ENCODE measurements around the gene CCDC170.
"Not testable (repeated sequence)": the region's sequence is repeated elsewhere in the genome, so short reads cannot be mapped to it uniquely, and the experiment has no call there.

The CCDC170 gene

GRCh38 chr6:151493804-151494234 is at the start of gene CCDC170:
CCDC170 (plus strand) TSS chr6:151494017; CDS start chr6:151494129, 112 bp downstream.
- no peak for DNase-seq (ENCODE audit: low read depth)

- no peak for DNase-seq (ENCODE audit: low read depth)
Measured at GRCh38 chr6:151445482-151445881, 48.3 kb upstream of the CCDC170 start.

- DNase-seq (ENCODE audit: low read depth), result no peak
Measured at GRCh38 chr6:151447237-151447636, 46.6 kb upstream of the CCDC170 start.

GRCh38 chr6:151448623-151449022 is 45.2 kb upstream of the CCDC170 start:
- no peak for DNase-seq (ENCODE audit: low read depth)

- DNase-seq (ENCODE audit: low read depth), result not testable (repeated sequence)
Measured at GRCh38 chr6:151450928-151451327, 42.9 kb upstream of the CCDC170 start.

- DNase-seq (ENCODE audit: low read depth), result no peak
Measured at GRCh38 chr6:151451417-151451949, 42.3 kb upstream of the CCDC170 start.

- peak; percentile 98 for DNase-seq (ENCODE audit: low read depth)
Measured at GRCh38 chr6:151451950-151452749, 41.7 kb upstream of the CCDC170 start, which contains the start of gene RMND1. RMND1 (minus strand) TSS chr6:151452126; CDS start chr6:151445811, 6,315 bp downstream.

- DNase-seq (ENCODE audit: low read depth), result no peak
Measured at GRCh38 chr6:151452750-151453427, 40.9 kb upstream of the CCDC170 start.

GRCh38 chr6:151455751-151456398 is 37.9 kb upstream of the CCDC170 start:
- not testable (repeated sequence) for DNase-seq (ENCODE audit: low read depth)

- no peak for DNase-seq (ENCODE audit: low read depth)
Measured at GRCh38 chr6:151461673-151462072, 32.1 kb upstream of the CCDC170 start.

- DNase-seq (ENCODE audit: low read depth), result no peak
Measured at GRCh38 chr6:151464702-151465101, 29.1 kb upstream of the CCDC170 start.

- DNase-seq (ENCODE audit: low read depth), result peak; percentile 45
Measured at GRCh38 chr6:151475653-151476523, 17.9 kb upstream of the CCDC170 start.

GRCh38 chr6:151477726-151478125 is 16.1 kb upstream of the CCDC170 start:
- no peak for DNase-seq (ENCODE audit: low read depth)

GRCh38 chr6:151478670-151479069 is 15.1 kb upstream of the CCDC170 start:
- no peak for DNase-seq (ENCODE audit: low read depth)

- no peak for DNase-seq (ENCODE audit: low read depth)
Measured at GRCh38 chr6:151481786-151482185, 12.0 kb upstream of the CCDC170 start.

- no peak for DNase-seq (ENCODE audit: low read depth)
Measured at GRCh38 chr6:151482290-151482689, 11.5 kb upstream of the CCDC170 start.

- no peak for DNase-seq (ENCODE audit: low read depth)
Measured at GRCh38 chr6:151483994-151484393, 9.8 kb upstream of the CCDC170 start.

GRCh38 chr6:151488226-151488625 is 5.6 kb upstream of the CCDC170 start:
- no peak for DNase-seq (ENCODE audit: low read depth)

- DNase-seq (ENCODE audit: low read depth), result no peak
Measured at GRCh38 chr6:151490996-151491395, 2.8 kb upstream of the CCDC170 start.

GRCh38 chr6:151493161-151493803 is 535 bp upstream of the CCDC170 start:
- no peak for DNase-seq (ENCODE audit: low read depth)
